NT2/D1 (cell line): ENCODE results near the gene PHF2.

Experiments used
- SUZ12 ChIP-seq: IDR thresholded peaks from 2 replicates; pipeline ENCODE4 v1.6.1; 2011; ENCODE audit not compliant: insufficient read length, insufficient read depth; ENCODE audit errors: extremely low read depth
- ZNF274 ChIP-seq: IDR thresholded peaks from 2 replicates; pipeline ENCODE4 v1.6.1; 2011; ENCODE audit warnings: mild to moderate bottlenecking, low read depth, low read length

DNA sequence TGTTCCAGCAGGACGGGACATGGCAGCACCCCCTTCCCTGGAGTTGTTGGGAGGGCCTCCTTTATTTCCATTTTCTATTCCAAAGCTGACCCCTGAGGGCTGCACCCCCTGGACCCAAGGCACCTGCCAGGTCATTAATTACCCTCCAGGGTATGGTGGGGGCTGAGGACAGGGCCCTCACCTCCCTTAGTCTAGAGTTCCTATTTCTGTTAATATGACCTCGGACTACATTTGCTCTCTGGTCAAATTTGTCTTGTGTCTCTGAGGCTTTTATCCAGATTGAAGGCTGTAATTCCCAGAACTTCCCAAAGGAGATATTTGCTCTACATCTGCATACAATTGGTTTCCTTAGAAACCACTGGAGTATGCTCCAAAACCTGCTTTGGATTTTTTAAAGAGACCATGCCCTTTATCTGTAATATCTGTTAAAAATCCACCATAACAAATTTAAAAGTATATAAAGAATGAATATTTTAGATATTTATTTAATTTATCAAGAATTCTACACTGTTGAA lies 16.8 kb downstream of the PHF2 start:
- TF ChIP-seq SUZ12, result no peak
- TF ChIP-seq ZNF274, result no peak
